ENCODE data around the gene PLCZ1. TPM values are rescaled to one million over a fixed set of nuclear protein-coding genes. Genes with fewer than 3 reads are reported as not detected.

The PLCZ1 gene
- total and polyA plus RNA-seq, 9 of the 15 experiments (the other 6 are each of a cell fraction or from before 2014, with no cell fraction given): not detected

DNA sequence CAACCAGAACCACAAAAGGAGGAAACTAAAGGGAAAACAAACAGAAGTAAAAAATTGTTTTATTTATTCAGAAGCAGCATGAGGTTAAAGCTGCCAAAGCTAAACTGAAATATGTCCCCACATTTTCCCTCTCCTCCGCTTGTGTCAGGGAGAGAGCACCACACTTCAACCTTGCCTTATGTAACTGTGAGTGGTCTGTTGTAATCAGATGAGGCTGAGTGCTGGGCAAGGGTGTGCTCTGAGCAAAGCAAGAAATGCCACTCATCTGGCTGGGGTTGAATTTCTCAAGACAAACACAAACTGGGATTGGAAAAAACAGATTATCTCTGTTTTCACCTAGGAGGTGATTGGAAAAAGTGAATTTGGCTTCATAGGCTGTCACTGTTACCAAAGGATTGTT is 12.3 kb upstream of the PLCZ1 start (continued):
- no peak for TF ChIP-seq ZBTB17 (CRISPR knock-in tag; IDR thresholded peaks at IDR 0.05)
- no peak for TF ChIP-seq SIRT6 (IDR thresholded peaks at IDR 0.05; ENCODE audit: low read depth, low read length)

DNA sequence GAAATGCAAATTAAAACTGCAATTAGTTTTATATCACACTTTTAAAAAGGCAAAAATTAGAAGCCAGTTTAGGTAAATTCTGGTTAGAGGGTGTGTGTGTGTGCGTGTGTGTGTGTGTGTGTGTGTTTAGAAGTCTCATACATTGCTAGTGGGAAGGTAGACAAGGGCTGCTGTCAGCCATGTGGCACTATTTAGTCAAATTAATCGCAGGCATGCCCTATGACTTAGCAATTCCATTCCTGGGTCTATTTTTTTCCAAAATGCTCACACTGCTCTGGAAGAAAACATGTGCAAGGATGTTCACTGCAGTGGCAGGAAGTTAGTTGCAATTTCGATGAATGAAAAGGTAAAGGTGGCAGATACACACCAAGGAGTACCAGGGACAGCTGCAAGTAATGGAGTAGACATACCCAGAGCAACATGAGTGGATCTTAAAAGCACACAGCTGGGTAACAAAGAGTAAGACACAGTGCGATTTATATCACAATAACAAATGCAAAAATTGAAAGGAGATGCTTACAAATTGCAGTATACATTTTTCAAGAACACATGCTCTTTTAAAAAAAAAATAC is 11.7 kb upstream of the PLCZ1 start:
- ChIA-PET POLR2A (interaction anchor here (0.6 kb wide), 1 partner anchor 280 kb away, joined by 3 read pairs; no protein-coding TSS in a partner anchor), CTCF (ENCODE audit: low intra/inter-chr PET ratio) (no interaction called here)
- ATAC-seq (no peak), FAIRE-seq (no peak), DNase-seq (ENCODE audit: extremely low read depth in 1 of 4, low spot score in 3 of 4) (no peak)
- Histone ChIP-seq H3K4me3 (no peak overlapping the region), H3K4me1 (replicated peaks in 1 of 2; ENCODE audit: control insufficient read depth in 2 of 2, insufficient read depth in 2 of 2, low read length in 2 of 2) (peaks cover 4 to 23% of the 10 kb centered on the region in 2 experiments; a peak in 4 of 5 replicates), H3K27me3 (ENCODE audit: control insufficient read depth in 2 of 2, insufficient read depth in 2 of 2, low read length in 2 of 2) (no peaks in the 10 kb centered on the region), H3K79me2 (ENCODE audit: control insufficient read depth, insufficient read depth, low read length) (no peaks in the 10 kb centered on the region), H3K27ac (ENCODE audit: extremely low read depth, low read depth, low read length) (no peak overlapping the region), H3K9me1 (ENCODE audit: control insufficient read depth, insufficient read depth, low read length) (no peaks in the 10 kb centered on the region), H4K20me1 (replicated peaks; ENCODE audit: control insufficient read depth, insufficient read depth, low read length) (no peaks in the 10 kb centered on the region), H3K36me3 (ENCODE audit: control insufficient read depth, insufficient read depth, low read length) (no peaks in the 10 kb centered on the region), H3K4me2 (ENCODE audit: insufficient read depth, low read length) (no peak overlapping the region), H3K9ac (ENCODE audit: insufficient read depth in 1 of 2, low read depth in 2 of 2, low read length in 2 of 2) (no peak overlapping the region), H3K9me3 (replicated peaks; ENCODE audit: control insufficient read depth, insufficient read depth, low read depth, low read length) (no peaks in the 10 kb centered on the region), H2AFZ (ENCODE audit: low read depth, low read length) (no peak overlapping the region)
- no TSS peak for BruUV-seq (replicated peaks)
- intact Hi-C loops (cut with micrococcal nuclease) (no loop called here), in situ Hi-C loops (cut with MboI) (no loop called here)
- 51% methylated on average over 4 of the region's 4 CpGs for WGBS (ENCODE audit: insufficient coverage, low coverage, missing lambda C conversion rate)
- TF ChIP-seq JUNB (CRISPR knock-in tag; conservative IDR thresholded peaks at IDR 0.05): no peak

DNA sequence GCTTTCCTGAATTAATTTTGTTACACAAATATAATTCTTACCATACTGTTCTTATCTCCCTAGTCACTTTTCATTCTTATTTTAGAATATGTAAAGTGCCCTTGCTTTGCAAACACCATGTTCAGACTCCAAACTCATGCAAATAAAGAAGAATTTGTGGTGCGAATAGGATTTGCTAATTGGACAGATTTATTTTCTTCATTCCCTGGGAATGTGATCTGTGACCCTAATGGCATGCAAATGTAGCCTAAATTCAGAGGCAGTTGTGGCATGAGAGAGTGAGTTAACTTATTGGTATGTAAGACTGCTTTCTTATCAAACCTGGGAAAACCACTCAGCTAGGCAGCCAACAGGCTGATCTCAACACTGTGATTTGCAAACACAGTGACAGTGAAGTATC is 10.1 kb upstream of the PLCZ1 start:
- WGBS (ENCODE audit: insufficient coverage, low coverage, missing lambda C conversion rate): 33% methylated on average over 1 of the region's 1 CpG
- H4K20me1 ChIP-seq (replicated peaks; ENCODE audit: control insufficient read depth, insufficient read depth, low read length): no peaks in the 10 kb centered on the region
- peaks cover 0 to 11% of the 10 kb centered on the region in 2 experiments; a peak in 2 of 5 replicates for H3K4me1 ChIP-seq (replicated peaks in 1 of 2; ENCODE audit: control insufficient read depth in 2 of 2, insufficient read depth in 2 of 2, low read length in 2 of 2)
- in situ Hi-C loops (cut with MboI) (no loop called here), intact Hi-C loops (cut with micrococcal nuclease) (no loop called here)
- H3K27me3 ChIP-seq (ENCODE audit: control insufficient read depth in 2 of 2, insufficient read depth in 2 of 2, low read length in 2 of 2): no peaks in the 10 kb centered on the region
- no peak overlapping the region for H3K27ac ChIP-seq (ENCODE audit: extremely low read depth, low read depth, low read length)
- ATAC-seq (no peak), DNase-seq (ENCODE audit: extremely low read depth in 1 of 4, low spot score in 3 of 4) (no peak), FAIRE-seq (no peak)
- no peak overlapping the region for H3K4me2 ChIP-seq (ENCODE audit: insufficient read depth, low read length)
- H3K36me3 ChIP-seq (ENCODE audit: control insufficient read depth, insufficient read depth, low read length): no peaks in the 10 kb centered on the region
- H3K9me3 ChIP-seq (replicated peaks; ENCODE audit: control insufficient read depth, insufficient read depth, low read depth, low read length): no peaks in the 10 kb centered on the region
- CTCF ChIA-PET (ENCODE audit: low intra/inter-chr PET ratio): no interaction called here
- no peaks in the 10 kb centered on the region for H3K9me1 ChIP-seq (ENCODE audit: control insufficient read depth, insufficient read depth, low read length)
- no peaks in the 10 kb centered on the region for H3K79me2 ChIP-seq (ENCODE audit: control insufficient read depth, insufficient read depth, low read length)
- no TSS peak for BruUV-seq (replicated peaks)
- no peak overlapping the region for H3K4me3 ChIP-seq
- H2AFZ ChIP-seq (ENCODE audit: low read depth, low read length): no peak overlapping the region
- TF ChIP-seq GATAD2A (IDR thresholded peaks at IDR 0.05): no peak
- TF ChIP-seq KDM1A (IDR thresholded peaks at IDR 0.05): peak; percentile 29 to 31; a peak in 2 of 4 replicates
- no peak overlapping the region for H3K9ac ChIP-seq (ENCODE audit: insufficient read depth in 1 of 2, low read depth in 2 of 2, low read length in 2 of 2)
- POLR2A ChIA-PET: interaction anchor here (0.6 kb wide), 1 partner anchor 393 kb away, joined by 3 read pairs; no protein-coding TSS in a partner anchor
